ENCODE measurements around the gene ETV6. TPM values are rescaled to one million over a fixed set of nuclear protein-coding genes. Genes with fewer than 3 reads are reported as not detected.
"Not testable (repeated sequence)": the region's sequence is repeated elsewhere in the genome, so short reads cannot be mapped to it uniquely, and the experiment has no call there.

Gene ETV6
- total RNA-seq, 3 donors from 2014 or later, result 46.7 to 58.0 (median 57.5) TPM

GRCh38 chr12:11631288-11631687, 18.2 kb upstream of the ETV6 start:
- H3K27me3 Mint-ChIP-seq (ENCODE audit: low read depth), result no peaks in the 10 kb centered on the region
- no peak overlapping the region for H3K4me3 Mint-ChIP-seq
- no peak for DNase-seq
- H3K9me3 Mint-ChIP-seq, result peaks cover under 1% of the 10 kb centered on the region
- no peak for ATAC-seq
- H3K36me3 Mint-ChIP-seq (ENCODE audit: insufficient read depth), result no peaks in the 10 kb centered on the region
- no peaks in the 10 kb centered on the region for H3K4me1 Mint-ChIP-seq (ENCODE audit: low read depth)

DNA sequence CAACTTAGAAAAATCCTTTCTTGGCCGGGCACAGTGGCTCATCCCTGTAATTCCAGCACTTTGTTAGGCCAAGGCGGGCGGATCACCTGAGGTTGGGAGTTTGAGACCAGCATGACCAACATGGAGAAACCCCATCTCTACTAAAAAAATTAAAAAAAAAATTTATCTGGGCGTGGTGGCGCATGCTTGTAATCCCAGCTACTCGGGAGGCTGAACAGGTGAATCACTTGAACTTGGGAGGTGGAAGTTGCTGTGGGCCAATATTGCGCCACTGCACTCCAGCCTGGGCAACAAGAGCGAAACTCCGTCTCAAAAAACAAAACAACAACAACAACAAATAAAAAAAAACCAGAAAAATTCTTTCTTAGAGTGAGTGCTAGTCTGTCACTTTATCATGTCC, 17.6 kb upstream of the ETV6 start:
- H3K4me1 Mint-ChIP-seq (ENCODE audit: low read depth); DNase-seq; ATAC-seq; H3K9me3 Mint-ChIP-seq; H3K36me3 Mint-ChIP-seq (ENCODE audit: insufficient read depth); H3K4me3 Mint-ChIP-seq; H3K27me3 Mint-ChIP-seq (ENCODE audit: low read depth): not testable (repeated sequence)

GRCh38 chr12:11633968-11634367, 15.5 kb upstream of the ETV6 start:
- ATAC-seq (no peak), DNase-seq (no peak)
- H3K9me3 Mint-ChIP-seq, result peaks cover 6% of the 10 kb centered on the region
- H3K36me3 Mint-ChIP-seq (ENCODE audit: insufficient read depth), result no peaks in the 10 kb centered on the region
- H3K27me3 Mint-ChIP-seq (ENCODE audit: low read depth), result no peaks in the 10 kb centered on the region
- no peaks in the 10 kb centered on the region for H3K4me1 Mint-ChIP-seq (ENCODE audit: low read depth)
- no peak overlapping the region for H3K4me3 Mint-ChIP-seq

- H3K27me3 Mint-ChIP-seq (ENCODE audit: low read depth), result no peaks in the 10 kb centered on the region
- H3K9me3 Mint-ChIP-seq, result peaks cover 6% of the 10 kb centered on the region
- DNase-seq (no peak), ATAC-seq (no peak)
- H3K4me1 Mint-ChIP-seq (ENCODE audit: low read depth), result peaks cover 6% of the 10 kb centered on the region
- H3K4me3 Mint-ChIP-seq, result no peak overlapping the region
- no peaks in the 10 kb centered on the region for H3K36me3 Mint-ChIP-seq (ENCODE audit: insufficient read depth)
Observed at GRCh38 chr12:11635341-11635740, 14.1 kb upstream of the ETV6 start.

GRCh38 chr12:11638315-11638916, 11.1 kb upstream of the ETV6 start:
- no peaks in the 10 kb centered on the region for H3K27me3 Mint-ChIP-seq (ENCODE audit: low read depth)
- DNase-seq, result no peak
- no peak for ATAC-seq
- no peaks in the 10 kb centered on the region for H3K36me3 Mint-ChIP-seq (ENCODE audit: insufficient read depth)
- no peak overlapping the region for H3K4me3 Mint-ChIP-seq
- H3K9me3 Mint-ChIP-seq, result peaks cover 6% of the 10 kb centered on the region
- H3K4me1 Mint-ChIP-seq (ENCODE audit: low read depth), result peaks cover 8% of the 10 kb centered on the region

GRCh38 chr12:11639454-11639853, 10.0 kb upstream of the ETV6 start:
- H3K4me1 Mint-ChIP-seq (ENCODE audit: low read depth), result peaks cover 8% of the 10 kb centered on the region
- ATAC-seq, result no peak
- peaks cover 6% of the 10 kb centered on the region for H3K9me3 Mint-ChIP-seq
- H3K27me3 Mint-ChIP-seq (ENCODE audit: low read depth), result no peaks in the 10 kb centered on the region
- DNase-seq, result no peak
- no peaks in the 10 kb centered on the region for H3K36me3 Mint-ChIP-seq (ENCODE audit: insufficient read depth)
- no peak overlapping the region for H3K4me3 Mint-ChIP-seq

- H3K4me1 Mint-ChIP-seq (ENCODE audit: low read depth), result peaks cover 8% of the 10 kb centered on the region
- peaks cover 3% of the 10 kb centered on the region for H3K9me3 Mint-ChIP-seq
- ATAC-seq (no peak), DNase-seq (no peak)
- no peaks in the 10 kb centered on the region for H3K36me3 Mint-ChIP-seq (ENCODE audit: insufficient read depth)
- H3K4me3 Mint-ChIP-seq, result no peak overlapping the region
- no peaks in the 10 kb centered on the region for H3K27me3 Mint-ChIP-seq (ENCODE audit: low read depth)
Observed at GRCh38 chr12:11641522-11641921, 8.0 kb upstream of the ETV6 start.

DNA sequence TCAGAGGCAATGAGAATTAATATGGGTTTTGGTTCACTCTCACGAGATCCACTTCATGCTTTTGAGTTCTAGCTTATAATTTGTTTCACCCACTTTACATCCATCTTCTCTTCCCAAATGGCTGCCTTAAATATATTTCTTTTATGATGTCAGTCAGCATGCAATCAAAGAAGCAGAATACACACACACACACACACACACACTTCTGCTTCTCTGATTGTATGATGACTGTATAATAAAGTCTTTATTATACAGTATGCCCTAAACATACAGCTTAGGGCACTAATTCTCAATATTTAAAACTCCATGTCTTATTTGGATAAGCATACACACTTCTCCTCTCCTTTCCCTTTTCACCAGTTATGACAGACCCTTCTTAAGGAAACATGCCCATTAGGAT, 6.7 kb upstream of the ETV6 start:
- Mint-ChIP-seq H3K27me3 (ENCODE audit: low read depth) (no peaks in the 10 kb centered on the region), H3K9me3 (no peaks in the 10 kb centered on the region), H3K4me1 (ENCODE audit: low read depth) (peaks cover 10% of the 10 kb centered on the region), H3K4me3 (no peak overlapping the region), H3K36me3 (ENCODE audit: insufficient read depth) (no peaks in the 10 kb centered on the region)
- DNase-seq, result no peak
- ATAC-seq, result no peak

DNA sequence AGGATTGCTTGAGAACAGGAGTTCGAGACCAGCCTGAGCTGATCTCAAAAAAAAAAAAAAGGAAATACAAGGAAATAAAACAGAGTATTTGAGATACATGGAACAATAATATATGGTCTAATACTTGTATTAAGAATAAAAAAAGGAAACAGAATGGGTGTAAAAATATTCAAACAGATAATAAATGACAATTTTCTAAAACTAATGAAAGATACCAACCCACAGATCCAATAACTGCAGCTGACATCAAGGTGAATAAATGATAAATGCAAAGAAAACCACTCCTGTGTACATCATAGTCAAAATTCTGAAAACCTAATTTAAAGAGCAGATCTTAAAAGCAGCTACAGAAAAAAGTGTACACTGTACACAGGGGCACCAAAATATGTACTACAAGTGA, 4.1 kb upstream of the ETV6 start:
- no peaks in the 10 kb centered on the region for H3K9me3 Mint-ChIP-seq
- DNase-seq (no peak), ATAC-seq (no peak)
- no peak overlapping the region for H3K4me3 Mint-ChIP-seq
- H3K4me1 Mint-ChIP-seq (ENCODE audit: low read depth), result peaks cover 10% of the 10 kb centered on the region
- no peaks in the 10 kb centered on the region for H3K36me3 Mint-ChIP-seq (ENCODE audit: insufficient read depth)
- H3K27me3 Mint-ChIP-seq (ENCODE audit: low read depth), result no peaks in the 10 kb centered on the region

GRCh38 chr12:11648514-11649412, 711 bp upstream of the ETV6 start:
- DNase-seq, result peak; percentile 64
- Mint-ChIP-seq H3K9me3 (no peaks in the 10 kb centered on the region), H3K27me3 (ENCODE audit: low read depth) (no peaks in the 10 kb centered on the region), H3K4me3 (peak overlapping the region; percentile 96), H3K36me3 (ENCODE audit: insufficient read depth) (no peaks in the 10 kb centered on the region), H3K4me1 (ENCODE audit: low read depth) (peaks cover 27% of the 10 kb centered on the region)
- peak; percentile 47 for ATAC-seq

DNA sequence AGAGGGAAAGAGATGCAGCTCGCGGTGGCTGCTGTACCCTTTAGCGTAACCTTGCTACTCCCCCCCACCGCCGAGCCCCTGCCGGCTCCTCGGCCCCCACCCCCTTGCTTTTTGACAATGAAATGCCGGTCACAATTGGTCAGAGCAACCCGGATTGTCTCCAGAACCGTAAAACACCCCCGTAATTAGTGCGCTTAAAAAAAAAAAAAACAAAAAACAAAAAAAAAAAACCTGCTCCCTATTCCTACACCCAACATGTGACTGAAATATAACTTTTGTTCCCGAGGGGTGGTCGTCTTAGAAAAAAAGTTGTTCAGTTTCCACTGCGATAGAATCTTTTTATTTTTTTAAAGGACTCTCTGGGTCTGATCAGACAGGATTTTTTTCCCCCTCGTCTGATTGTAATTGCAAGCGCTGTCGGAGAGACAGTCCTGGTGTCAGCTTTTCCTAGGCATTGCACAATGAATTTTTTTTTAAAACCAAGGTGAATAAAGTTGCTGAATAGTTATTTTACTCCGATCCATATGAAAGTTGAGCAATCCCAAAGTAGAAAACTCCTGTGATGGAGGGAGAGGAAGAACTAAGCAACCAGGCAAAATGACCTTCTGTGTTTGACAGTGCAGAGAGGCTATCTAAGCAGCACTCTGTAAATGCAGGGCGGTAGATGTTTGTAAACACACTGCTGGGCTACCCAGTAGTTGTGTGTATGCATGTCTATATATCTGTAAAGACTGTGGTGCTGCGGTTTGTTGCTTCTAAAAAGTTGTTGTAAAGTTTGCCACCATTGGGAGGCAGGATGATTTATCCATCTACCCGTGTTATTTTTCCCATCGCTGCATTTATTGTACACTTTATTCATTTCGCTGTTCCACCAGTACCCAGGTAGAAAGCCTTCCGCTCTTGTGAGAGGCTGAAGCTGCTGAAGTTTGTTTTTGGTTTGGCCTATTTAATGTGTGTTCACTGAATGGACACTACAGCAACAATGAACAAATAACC, 1.1 kb downstream of the ETV6 start:
- Mint-ChIP-seq H3K9me3 (no peaks in the 10 kb centered on the region), H3K27me3 (ENCODE audit: low read depth) (no peaks in the 10 kb centered on the region), H3K36me3 (ENCODE audit: insufficient read depth) (no peaks in the 10 kb centered on the region), H3K4me3 (peak overlapping the region; percentile 98), H3K4me1 (ENCODE audit: low read depth) (peaks cover 44% of the 10 kb centered on the region)
- DNase-seq (no peak), ATAC-seq (no peak)

GRCh38 chr12:11651381-11651780, 1.9 kb downstream of the ETV6 start:
- H3K9me3 Mint-ChIP-seq, result no peaks in the 10 kb centered on the region
- peak overlapping the region; percentile 98 for H3K4me3 Mint-ChIP-seq
- H3K36me3 Mint-ChIP-seq (ENCODE audit: insufficient read depth), result peaks cover under 1% of the 10 kb centered on the region
- H3K27me3 Mint-ChIP-seq (ENCODE audit: low read depth), result no peaks in the 10 kb centered on the region
- DNase-seq (no peak), ATAC-seq (no peak)
- peaks cover 52% of the 10 kb centered on the region for H3K4me1 Mint-ChIP-seq (ENCODE audit: low read depth)

GRCh38 chr12:11651785-11652184, 2.3 kb downstream of the ETV6 start:
- Mint-ChIP-seq H3K4me3 (peak overlapping the region; percentile 98), H3K4me1 (ENCODE audit: low read depth) (peaks cover 56% of the 10 kb centered on the region), H3K36me3 (ENCODE audit: insufficient read depth) (peaks cover 4% of the 10 kb centered on the region), H3K9me3 (no peaks in the 10 kb centered on the region), H3K27me3 (ENCODE audit: low read depth) (no peaks in the 10 kb centered on the region)
- DNase-seq, result no peak
- no peak for ATAC-seq

- no peak for DNase-seq
- peaks cover 6% of the 10 kb centered on the region for H3K36me3 Mint-ChIP-seq (ENCODE audit: insufficient read depth)
- no peaks in the 10 kb centered on the region for H3K27me3 Mint-ChIP-seq (ENCODE audit: low read depth)
- peak in 1 of 2 donors; percentile 2 for ATAC-seq
- peaks cover 61% of the 10 kb centered on the region for H3K4me1 Mint-ChIP-seq (ENCODE audit: low read depth)
- H3K9me3 Mint-ChIP-seq, result no peaks in the 10 kb centered on the region
- H3K4me3 Mint-ChIP-seq, result peak overlapping the region; percentile 98
Observed at GRCh38 chr12:11652351-11653040, 3.0 kb downstream of the ETV6 start.
